GM12872 (cell line): Measurements from ENCODE around the gene UPK1B.

Experiments used
- TF ChIP-seq, protein P1 (sequence below): IDR thresholded peaks from 3 replicates; pipeline ENCODE4 v1.5.1; 2011; ENCODE audit warnings: low read depth, mild to moderate bottlenecking, low read length, moderate library complexity; ENCODE audit not compliant: insufficient read depth

Gene UPK1B

DNA sequence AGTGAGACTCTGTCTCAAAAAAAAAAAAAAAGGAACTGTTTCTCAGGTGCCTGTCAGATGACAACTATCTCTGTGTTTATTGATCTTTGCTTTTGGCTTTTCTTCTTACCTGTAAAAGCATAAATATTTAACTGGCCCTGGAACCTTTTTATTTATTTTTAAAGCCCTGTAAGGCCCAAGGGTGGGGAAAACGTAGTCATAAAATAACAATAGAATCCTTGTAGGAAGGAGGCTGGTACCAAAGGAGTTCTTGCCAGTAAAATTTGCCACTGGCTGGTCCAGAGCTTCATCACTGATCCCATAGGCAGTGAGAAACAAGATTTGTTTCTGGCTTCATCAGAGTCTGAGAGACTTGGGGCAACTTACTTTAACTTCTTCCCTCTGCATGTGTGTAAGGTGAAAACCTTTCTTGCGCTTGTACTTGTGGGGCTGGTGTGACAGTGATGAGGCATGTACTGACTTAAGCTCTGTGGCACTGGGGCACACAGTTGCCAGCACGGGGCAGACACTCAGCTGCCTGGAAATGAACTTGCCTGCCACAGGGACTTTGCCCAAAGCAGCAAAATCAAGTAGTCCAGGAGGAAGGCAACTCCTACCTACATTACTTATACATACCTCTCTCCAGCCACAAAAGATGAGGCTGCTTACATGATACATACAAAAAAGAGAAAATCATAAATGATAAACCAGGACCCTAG, 47.7 kb downstream of the UPK1B start:
- TF ChIP-seq, protein P1, sequence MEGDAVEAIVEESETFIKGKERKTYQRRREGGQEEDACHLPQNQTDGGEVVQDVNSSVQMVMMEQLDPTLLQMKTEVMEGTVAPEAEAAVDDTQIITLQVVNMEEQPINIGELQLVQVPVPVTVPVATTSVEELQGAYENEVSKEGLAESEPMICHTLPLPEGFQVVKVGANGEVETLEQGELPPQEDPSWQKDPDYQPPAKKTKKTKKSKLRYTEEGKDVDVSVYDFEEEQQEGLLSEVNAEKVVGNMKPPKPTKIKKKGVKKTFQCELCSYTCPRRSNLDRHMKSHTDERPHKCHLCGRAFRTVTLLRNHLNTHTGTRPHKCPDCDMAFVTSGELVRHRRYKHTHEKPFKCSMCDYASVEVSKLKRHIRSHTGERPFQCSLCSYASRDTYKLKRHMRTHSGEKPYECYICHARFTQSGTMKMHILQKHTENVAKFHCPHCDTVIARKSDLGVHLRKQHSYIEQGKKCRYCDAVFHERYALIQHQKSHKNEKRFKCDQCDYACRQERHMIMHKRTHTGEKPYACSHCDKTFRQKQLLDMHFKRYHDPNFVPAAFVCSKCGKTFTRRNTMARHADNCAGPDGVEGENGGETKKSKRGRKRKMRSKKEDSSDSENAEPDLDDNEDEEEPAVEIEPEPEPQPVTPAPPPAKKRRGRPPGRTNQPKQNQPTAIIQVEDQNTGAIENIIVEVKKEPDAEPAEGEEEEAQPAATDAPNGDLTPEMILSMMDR = no peak

- TF ChIP-seq, protein P1 = no peak
Measured at GRCh38 chr3:119221779-119222320, 48.5 kb downstream of the UPK1B start.

DNA sequence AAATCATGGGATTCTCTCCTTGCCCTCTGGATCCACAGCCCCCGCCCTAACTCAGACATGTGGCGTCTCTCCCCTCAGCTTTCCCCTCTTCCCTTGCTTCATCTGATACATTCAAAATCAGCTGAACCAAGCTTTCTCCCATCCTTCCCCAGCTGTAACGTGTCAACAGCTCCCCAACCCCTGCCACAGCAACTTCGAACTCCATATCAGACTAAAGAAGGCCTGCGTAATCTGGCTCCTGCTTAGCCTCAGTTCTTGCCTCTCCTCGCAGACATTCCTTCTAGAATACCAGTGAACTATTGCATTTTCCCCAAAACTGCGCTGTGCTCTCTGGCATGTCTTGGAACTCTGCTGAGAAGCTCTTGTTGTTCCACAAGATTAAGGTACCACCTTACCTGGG, 49.0 kb downstream of the UPK1B start:
- TF ChIP-seq, protein P1 = no peak

DNA sequence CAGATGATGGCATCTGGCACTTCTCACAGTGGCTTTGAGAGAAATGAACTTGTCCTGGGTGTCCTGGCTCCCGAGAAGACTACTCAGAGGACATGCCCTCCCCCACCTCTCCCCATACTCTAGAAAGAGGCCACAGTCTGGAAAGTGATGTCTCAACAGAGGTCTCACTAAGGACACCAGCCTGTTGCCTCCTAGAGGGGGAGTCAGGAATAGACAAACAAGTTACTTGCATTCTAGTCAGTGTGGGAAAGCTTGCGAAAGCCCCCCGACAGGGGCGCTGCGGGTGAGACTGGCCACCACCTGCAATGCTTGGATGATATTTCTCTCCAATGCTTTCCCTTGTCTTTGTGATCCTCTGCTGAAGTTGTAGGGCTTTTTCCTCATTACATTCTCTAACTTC, 50.1 kb downstream of the UPK1B start:
- TF ChIP-seq, protein P1 = no peak

GRCh38 chr3:119225121-119225520, 51.7 kb downstream of the UPK1B start:
- TF ChIP-seq, protein P1 = no peak

DNA sequence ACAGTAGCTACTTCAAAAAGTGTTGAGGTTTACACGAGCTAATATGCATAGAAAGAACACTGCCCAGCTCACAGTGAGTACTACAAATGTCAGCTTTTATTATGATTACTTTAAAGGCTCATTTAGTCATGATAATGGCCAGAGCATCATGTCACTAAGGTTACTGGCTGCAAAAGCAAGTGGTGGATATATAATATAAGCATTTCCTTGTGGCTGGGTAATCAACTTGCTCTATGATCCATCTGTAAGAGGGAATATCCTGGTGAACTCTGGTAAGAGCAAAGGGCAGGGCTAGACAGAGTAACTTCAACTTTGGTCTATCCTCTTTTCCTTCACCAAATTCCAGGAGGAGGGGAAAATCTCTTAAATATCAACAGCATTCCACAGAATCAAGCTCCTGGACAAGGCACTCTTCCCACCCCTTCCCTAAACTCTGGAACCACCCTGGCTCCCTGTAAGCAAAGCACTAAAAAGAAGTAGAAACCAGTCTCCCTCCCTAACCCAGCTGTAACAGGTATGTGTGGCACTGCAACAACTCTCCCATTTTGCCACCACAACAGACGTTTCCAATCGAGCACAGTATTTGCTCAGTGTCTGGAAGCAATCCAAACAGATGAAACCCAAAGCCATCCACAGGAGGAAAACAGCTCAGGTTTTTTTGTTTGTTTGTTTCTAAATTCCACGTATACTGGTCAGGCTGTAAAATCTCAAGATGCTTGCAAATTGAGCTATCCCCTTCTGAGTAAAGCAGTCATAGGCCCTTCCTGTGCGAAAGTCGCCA, 53.9 kb downstream of the UPK1B start:
- TF ChIP-seq, protein P1 = no peak

DNA sequence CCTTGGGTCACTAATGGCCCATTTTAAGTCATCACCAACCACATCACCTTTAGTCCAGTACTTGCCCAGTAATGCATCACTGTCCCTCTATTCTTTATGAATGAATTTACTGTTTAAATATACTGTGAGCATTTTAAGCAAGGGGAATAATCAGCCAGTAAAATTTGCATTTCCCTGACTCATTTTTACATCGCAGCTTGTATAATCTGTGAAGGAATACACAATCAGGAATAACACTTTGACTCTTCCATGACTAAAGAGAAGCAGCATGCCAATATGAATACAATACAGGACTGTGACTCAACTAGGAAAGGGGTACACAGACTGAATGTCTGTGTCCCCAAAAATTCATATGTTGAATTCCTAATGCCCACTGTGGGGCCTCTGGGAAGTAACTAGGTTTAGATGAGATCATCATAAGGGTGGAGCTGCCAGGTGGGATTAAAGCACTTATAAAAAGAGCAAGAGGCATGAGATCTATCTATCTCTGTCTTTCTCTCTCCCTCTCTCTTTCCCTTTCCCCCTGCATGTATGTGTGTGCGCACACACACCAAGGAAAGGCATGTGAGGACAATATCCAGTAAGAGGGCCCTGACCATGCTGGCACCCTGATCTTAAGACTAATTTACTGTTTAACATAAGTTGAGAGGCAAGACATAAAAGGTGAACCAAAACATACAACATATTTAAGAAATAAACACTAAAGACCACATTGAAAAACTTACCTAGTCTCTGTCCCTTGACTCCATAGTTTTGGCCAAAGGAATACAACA, 55.2 kb downstream of the UPK1B start:
- TF ChIP-seq, protein P1 = no peak
